ENCODE data around the gene NCAM1.

DNA sequence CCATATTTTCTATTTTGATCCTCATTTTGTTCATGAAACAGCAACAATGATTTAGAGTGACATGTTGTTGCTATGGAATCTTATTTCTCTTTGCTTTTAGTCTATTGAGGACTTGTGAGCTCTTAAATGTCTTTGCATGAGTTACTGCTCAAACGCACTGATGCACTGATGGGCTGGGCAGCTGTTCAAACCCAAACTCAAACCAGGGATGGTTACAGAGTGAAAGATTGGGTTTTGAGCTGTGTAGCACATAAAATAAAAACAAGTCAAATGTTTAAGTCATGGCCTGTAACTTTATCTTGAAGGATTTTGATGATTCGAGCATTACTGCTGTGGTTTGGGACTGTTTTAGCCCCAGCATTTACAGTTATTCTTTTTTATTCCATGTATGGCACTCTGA lies 20.1 kb upstream of the NCAM1 start:
- TF ChIP-seq, protein P1, sequence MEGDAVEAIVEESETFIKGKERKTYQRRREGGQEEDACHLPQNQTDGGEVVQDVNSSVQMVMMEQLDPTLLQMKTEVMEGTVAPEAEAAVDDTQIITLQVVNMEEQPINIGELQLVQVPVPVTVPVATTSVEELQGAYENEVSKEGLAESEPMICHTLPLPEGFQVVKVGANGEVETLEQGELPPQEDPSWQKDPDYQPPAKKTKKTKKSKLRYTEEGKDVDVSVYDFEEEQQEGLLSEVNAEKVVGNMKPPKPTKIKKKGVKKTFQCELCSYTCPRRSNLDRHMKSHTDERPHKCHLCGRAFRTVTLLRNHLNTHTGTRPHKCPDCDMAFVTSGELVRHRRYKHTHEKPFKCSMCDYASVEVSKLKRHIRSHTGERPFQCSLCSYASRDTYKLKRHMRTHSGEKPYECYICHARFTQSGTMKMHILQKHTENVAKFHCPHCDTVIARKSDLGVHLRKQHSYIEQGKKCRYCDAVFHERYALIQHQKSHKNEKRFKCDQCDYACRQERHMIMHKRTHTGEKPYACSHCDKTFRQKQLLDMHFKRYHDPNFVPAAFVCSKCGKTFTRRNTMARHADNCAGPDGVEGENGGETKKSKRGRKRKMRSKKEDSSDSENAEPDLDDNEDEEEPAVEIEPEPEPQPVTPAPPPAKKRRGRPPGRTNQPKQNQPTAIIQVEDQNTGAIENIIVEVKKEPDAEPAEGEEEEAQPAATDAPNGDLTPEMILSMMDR (IDR thresholded peaks at IDR 0.05): no peak
- TF ChIP-seq POLR2A (IDR thresholded peaks at IDR 0.05) (no peak), POLR2AphosphoS5 (IDR thresholded peaks at IDR 0.05; ENCODE audit: insufficient read depth in 1 of 2, low read depth in 1 of 2) (no peak)

All from vagina (tissue), 2 donors.